Measurements from ENCODE around the gene ADNP2.
A peak's percentile ranks its signal among the peaks of the same experiment; 100 is the strongest.

The ADNP2 gene

DNA sequence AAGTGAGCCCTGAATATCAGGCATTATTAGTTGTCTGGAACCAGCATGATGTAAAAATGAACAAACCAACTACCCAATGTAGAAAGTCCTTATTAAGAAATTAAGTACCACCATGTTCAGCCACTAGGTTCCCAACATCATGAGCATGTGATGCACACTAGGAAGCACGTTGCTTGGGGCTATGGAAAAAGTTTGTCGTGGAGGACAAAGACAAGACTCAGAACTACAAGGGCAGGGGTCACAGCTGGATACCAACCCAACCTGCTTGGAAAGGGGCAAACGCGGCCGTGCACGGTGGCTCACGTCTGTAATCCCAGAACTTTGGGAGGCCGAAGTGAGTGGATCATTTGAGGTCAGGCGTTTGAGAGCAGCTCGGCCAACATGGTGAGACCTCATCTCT is 64.0 kb downstream of the ADNP2 start:
- H3K27ac ChIP-seq, result no peak overlapping the region
- TF ChIP-seq, protein P1, sequence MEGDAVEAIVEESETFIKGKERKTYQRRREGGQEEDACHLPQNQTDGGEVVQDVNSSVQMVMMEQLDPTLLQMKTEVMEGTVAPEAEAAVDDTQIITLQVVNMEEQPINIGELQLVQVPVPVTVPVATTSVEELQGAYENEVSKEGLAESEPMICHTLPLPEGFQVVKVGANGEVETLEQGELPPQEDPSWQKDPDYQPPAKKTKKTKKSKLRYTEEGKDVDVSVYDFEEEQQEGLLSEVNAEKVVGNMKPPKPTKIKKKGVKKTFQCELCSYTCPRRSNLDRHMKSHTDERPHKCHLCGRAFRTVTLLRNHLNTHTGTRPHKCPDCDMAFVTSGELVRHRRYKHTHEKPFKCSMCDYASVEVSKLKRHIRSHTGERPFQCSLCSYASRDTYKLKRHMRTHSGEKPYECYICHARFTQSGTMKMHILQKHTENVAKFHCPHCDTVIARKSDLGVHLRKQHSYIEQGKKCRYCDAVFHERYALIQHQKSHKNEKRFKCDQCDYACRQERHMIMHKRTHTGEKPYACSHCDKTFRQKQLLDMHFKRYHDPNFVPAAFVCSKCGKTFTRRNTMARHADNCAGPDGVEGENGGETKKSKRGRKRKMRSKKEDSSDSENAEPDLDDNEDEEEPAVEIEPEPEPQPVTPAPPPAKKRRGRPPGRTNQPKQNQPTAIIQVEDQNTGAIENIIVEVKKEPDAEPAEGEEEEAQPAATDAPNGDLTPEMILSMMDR (conservative IDR thresholded peaks at IDR 0.05), result no peak

DNA sequence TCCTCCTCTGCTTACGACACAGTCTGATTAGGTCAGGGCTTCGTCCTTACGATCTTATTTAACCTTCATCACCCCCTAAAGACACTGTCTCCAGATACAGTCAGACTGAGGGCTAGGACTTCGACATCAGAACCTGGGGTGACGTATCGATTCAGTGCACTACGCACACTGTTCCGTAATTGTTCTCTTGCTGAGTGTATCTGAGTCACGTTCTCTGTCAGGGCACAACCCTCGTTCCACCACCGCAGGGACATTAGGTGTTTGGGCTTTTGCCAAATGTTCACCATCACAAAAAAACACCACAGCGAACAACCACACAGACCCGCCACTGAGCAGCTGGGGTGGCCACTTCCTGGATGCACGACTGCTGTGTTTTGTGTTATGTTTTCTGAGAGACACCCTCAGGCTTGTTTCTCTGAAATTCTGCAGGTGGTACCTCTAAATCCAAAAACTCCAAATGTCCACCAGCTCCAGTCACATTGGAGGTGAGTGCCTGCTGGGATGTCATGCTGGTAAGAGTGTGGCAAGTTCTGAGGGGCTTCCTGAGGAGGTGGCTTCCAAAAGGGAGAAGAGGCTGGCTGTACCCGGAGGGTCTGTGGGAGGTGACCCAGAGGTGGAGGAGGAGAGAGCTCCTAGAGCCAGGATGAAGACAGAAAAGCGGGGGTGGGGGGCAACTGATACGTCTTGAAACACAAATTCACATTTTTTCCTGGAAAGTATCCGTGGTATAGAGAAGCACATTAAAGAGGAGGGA is 66.6 kb downstream of the ADNP2 start:
- TF ChIP-seq, protein P1 (conservative IDR thresholded peaks at IDR 0.05), result no peak
- peak overlapping the region; percentile 64 for H3K27ac ChIP-seq

DNA sequence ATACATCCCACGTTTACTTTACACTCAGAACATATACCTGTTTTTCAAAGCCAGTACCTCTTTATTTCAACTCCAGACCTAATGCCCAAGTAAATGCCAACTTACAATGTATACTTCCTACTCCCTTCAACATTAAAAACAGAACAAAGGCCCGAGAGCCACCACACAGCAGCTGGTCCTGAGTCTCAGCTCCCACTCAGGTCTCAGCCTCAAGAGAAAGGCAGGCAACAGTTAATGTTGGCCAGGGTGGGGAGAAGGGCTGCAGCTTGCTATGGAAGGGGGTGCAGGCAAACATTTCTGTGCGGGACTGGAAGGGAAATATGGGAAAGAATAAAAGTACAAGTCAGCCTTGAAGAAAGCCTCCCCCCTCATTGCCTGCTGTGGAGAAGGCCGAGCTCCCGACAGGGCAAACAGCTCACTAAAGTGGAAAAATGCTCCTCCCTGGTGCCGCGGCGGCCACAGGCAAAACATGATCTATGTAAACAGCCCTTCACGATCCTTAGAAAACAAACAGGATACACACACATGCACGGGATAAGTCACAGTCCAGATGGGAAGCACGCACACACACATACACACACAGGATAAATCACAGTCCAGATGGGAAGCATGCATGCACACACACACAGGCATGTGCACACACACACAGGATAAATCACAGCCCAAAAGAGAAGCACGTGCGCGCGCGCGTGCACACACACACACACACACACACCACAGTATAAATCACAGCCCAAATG is 67.4 kb downstream of the ADNP2 start:
- TF ChIP-seq, protein P1 (conservative IDR thresholded peaks at IDR 0.05), result no peak
- peak overlapping the region; percentile 64 for H3K27ac ChIP-seq

DNA sequence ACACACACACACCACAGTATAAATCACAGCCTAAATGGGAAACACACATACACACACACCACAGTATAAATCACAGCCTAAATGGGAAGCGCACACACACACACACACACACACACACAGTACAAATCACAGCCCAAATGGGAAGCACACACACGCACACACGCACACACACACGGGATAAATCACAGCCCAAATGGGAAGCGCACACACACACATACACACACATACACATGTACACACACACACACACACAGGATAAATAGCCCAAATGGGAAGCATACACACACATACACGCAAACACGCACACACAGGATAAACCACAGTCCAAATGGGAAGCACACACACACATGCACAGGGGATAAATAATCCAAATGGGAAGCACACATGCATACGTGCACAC is 68.1 kb downstream of the ADNP2 start:
- TF ChIP-seq, protein P1 (conservative IDR thresholded peaks at IDR 0.05), result no peak
- peak overlapping the region; percentile 64 for H3K27ac ChIP-seq

DNA sequence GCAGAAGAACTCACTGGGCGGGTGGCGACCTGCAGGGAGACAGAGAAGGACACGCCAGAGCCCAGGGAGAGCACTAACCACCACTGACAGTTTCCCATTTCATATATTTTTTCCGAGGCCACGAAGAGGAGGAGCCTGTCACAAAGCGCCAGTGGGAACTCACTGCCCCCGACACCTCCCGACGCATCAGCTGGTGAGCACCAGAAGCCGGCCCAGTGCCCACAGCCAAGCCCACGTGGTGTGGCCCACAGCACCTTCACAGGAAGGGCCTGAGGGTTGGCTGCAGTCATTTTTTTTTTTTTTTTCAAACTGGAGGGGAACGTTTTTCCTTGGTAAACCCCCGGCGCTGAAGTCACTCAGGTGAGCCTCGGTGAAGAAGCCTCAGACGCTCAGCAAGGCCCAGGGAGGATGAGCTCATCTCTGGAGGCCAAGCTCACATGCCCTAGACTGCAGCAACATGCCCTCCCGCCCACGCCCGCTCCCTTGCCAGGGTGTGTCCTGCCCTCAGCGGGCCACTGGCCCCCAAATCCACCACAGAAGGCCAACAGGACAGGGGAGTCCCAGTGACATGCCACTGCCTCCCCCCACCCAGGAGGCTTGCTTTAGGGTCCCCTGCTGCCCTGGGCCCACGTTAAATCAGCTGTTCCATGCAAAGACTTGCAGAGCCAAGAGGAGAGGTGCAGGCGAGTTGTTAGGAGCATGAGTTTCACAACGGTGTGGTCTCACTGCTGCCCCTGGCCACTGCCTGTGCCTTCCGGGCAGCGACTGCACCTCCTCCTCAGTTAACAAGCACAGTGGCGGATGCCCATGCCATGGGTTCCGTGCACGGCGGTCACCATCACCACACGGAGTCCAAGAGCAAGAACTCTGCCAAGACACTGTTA is 70.1 kb downstream of the ADNP2 start:
- TF ChIP-seq, protein P1 (conservative IDR thresholded peaks at IDR 0.05), result no peak
- H3K27ac ChIP-seq, result no peak overlapping the region

DNA sequence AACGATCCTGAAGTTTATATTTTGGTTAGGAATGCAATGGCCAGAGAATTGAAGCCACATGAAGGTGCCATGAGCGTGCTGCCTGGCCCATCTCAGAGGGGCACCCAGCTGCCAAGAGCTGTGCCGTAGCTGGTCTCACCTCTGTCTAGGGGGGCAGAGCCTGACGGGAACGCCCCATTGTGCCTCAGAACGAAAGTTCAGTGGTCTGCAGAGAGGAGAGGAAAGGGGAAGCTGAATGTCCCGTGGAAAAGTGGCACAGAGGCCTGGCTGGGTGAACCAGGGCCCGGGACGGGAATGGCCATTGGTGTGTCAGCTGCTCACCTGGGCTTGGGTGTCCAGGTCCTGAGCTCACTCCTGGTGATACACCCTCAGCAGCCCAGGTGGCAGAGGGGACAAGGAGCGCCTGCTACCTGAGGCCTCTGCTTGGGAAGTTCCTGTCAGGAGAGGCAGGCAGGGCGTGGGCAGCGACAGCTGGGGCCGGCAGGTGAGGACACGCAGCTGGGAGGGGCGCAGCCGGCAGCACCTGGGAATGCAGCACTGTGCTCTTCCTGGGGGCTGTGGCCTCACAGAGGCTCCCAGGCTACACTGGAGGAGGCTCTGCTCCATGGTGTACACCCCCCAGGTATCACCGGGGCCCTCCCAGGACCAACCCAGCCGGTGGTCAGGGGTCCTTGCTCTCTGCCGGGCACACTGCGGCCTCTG is 70.9 kb downstream of the ADNP2 start:
- H3K27ac ChIP-seq, result no peak overlapping the region
- TF ChIP-seq, protein P1 (conservative IDR thresholded peaks at IDR 0.05), result no peak

All from VCaP (cell line).